ENCODE results near the gene BRI3BP. TPM values are rescaled to one million over a fixed set of nuclear protein-coding genes. Genes with fewer than 3 reads are reported as not detected.
"Not testable (repeated sequence)": the region's sequence is repeated elsewhere in the genome, so short reads cannot be mapped to it uniquely, and the experiment has no call there.

Gene BRI3BP
- total RNA-seq, 3 donors from 2014 or later = 4.3 to 6.7 (median 5.0) TPM

DNA sequence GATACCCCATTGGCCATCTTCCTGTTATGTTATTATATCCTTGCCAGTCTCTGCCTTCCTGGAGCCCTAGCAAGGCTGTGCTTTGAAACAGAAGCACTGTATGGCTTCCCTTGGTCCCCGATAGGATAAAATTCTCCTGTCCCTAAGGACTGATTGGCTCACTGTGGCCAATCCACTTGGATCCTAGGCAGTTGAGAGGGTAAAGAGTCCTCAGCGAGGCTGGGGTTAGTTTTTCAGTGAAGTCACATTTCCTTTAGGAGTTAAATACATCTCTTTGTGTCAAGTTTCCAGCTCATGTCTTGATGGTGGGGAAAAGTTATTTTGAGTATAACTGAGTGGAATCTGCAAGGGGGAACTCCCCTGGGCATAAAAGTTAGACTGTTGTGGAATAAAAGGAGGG, 79.1 kb downstream of the BRI3BP start:
- Histone ChIP-seq H3K4me1 (no peaks in the 10 kb centered on the region), H3K9me3 (no peaks in the 10 kb centered on the region), H3K27ac (no peak overlapping the region), H3K4me3 (no peak overlapping the region), H3K27me3 (no peaks in the 10 kb centered on the region), H3K36me3 (no peaks in the 10 kb centered on the region)
- TF ChIP-seq POLR2AphosphoS5 (IDR thresholded peaks at IDR 0.05) (no peak), POLR2A (IDR thresholded peaks at IDR 0.05) (no peak)
- TF ChIP-seq, protein P1, sequence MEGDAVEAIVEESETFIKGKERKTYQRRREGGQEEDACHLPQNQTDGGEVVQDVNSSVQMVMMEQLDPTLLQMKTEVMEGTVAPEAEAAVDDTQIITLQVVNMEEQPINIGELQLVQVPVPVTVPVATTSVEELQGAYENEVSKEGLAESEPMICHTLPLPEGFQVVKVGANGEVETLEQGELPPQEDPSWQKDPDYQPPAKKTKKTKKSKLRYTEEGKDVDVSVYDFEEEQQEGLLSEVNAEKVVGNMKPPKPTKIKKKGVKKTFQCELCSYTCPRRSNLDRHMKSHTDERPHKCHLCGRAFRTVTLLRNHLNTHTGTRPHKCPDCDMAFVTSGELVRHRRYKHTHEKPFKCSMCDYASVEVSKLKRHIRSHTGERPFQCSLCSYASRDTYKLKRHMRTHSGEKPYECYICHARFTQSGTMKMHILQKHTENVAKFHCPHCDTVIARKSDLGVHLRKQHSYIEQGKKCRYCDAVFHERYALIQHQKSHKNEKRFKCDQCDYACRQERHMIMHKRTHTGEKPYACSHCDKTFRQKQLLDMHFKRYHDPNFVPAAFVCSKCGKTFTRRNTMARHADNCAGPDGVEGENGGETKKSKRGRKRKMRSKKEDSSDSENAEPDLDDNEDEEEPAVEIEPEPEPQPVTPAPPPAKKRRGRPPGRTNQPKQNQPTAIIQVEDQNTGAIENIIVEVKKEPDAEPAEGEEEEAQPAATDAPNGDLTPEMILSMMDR (IDR thresholded peaks at IDR 0.05) = no peak
- no peak for DNase-seq (ENCODE audit: low spot score in 2 of 2)
- intact Hi-C loops (cut with DNase I; ENCODE audit: low total_unique reads) = no loop called here

DNA sequence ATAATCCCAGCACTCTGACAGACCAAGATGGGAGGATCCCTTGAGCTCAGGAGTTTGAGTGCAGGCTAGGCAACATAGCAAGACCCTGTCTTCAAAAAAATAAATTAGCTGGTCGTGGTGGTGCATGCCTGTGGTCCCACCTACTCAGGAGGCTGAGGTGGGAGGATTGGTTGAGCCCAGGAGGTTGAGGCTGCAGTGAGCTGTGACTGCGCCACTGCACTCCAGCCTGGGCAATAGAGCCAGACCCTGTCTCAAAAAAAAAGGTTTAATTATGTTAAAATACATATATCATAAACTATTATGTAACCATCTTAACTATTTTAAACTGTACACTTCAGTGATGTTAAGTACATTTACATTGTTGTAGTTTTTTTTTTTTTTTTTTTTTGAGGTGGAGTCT, 80.8 kb downstream of the BRI3BP start:
- H3K36me3 ChIP-seq; H3K4me3 ChIP-seq; H3K9me3 ChIP-seq; DNase-seq (ENCODE audit: low spot score in 2 of 2); H3K27ac ChIP-seq; intact Hi-C loops (cut with DNase I; ENCODE audit: low total_unique reads); H3K27me3 ChIP-seq; H3K4me1 ChIP-seq: not testable (repeated sequence)

DNA sequence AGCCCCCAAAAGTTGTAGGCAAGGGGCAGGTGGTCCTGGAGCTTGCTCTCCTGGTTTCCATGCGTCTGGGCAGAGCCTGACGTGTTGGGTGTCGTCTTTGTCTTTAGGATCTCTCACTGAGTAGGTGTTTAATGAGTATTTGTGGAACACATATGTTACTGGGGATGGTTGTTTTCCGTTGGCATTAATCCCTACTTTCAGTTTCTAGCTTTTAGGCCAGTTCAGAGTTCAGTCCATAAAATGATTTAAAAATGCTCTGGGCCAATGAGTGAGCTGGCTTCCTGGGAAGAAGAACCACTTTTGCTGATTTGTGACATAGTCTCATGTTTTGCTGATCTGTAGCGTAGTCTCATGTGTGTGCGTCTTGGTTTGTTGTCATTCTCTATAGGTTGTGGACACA, 82.7 kb downstream of the BRI3BP start:
- intact Hi-C loops (cut with DNase I; ENCODE audit: low total_unique reads) = no loop called here
- TF ChIP-seq POLR2A (IDR thresholded peaks at IDR 0.05) = no peak
- TF ChIP-seq, protein P1 (IDR thresholded peaks at IDR 0.05) = no peak
- no peak for TF ChIP-seq POLR2AphosphoS5 (IDR thresholded peaks at IDR 0.05)

DNA sequence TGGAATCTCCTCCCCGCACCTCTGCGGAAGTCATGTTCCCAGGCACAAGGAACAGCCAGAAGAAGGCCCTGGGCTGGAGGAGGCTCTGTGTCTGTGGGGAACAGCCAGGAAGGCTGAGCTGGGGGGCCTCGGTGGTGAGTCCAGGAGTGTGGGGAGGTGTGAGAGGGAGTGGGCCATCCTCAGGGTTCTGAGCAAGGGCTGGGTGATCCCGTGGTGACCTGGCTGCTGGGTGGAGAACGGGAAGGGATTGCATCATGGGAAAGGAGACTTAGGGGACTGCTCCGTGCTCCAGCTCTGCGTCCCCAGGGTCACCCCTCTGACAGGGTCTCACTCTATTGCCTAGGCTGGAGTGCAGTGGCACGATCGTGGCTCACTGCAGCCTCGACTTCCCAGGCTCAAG, 85.6 kb downstream of the BRI3BP start:
- no peak overlapping the region for H3K4me3 ChIP-seq
- H3K9me3 ChIP-seq = no peaks in the 10 kb centered on the region
- no peaks in the 10 kb centered on the region for H3K27me3 ChIP-seq
- intact Hi-C loops (cut with DNase I; ENCODE audit: low total_unique reads) = no loop called here
- no peak overlapping the region for H3K27ac ChIP-seq
- H3K4me1 ChIP-seq = no peaks in the 10 kb centered on the region
- no peaks in the 10 kb centered on the region for H3K36me3 ChIP-seq
- TF ChIP-seq POLR2A (IDR thresholded peaks at IDR 0.05) = no peak
- TF ChIP-seq POLR2AphosphoS5 (IDR thresholded peaks at IDR 0.05) = no peak
- TF ChIP-seq, protein P1 (IDR thresholded peaks at IDR 0.05) = no peak
- no peak for DNase-seq (ENCODE audit: low spot score in 2 of 2)

More for the DNA sequence above, 82.7 kb downstream of the BRI3BP start:
- no peak overlapping the region for H3K4me3 ChIP-seq
- no peaks in the 10 kb centered on the region for H3K27me3 ChIP-seq
- no peak overlapping the region for H3K27ac ChIP-seq
- no peaks in the 10 kb centered on the region for H3K4me1 ChIP-seq
- no peaks in the 10 kb centered on the region for H3K9me3 ChIP-seq
- DNase-seq (ENCODE audit: low spot score in 2 of 2) = no peak
- H3K36me3 ChIP-seq = no peaks in the 10 kb centered on the region

DNA sequence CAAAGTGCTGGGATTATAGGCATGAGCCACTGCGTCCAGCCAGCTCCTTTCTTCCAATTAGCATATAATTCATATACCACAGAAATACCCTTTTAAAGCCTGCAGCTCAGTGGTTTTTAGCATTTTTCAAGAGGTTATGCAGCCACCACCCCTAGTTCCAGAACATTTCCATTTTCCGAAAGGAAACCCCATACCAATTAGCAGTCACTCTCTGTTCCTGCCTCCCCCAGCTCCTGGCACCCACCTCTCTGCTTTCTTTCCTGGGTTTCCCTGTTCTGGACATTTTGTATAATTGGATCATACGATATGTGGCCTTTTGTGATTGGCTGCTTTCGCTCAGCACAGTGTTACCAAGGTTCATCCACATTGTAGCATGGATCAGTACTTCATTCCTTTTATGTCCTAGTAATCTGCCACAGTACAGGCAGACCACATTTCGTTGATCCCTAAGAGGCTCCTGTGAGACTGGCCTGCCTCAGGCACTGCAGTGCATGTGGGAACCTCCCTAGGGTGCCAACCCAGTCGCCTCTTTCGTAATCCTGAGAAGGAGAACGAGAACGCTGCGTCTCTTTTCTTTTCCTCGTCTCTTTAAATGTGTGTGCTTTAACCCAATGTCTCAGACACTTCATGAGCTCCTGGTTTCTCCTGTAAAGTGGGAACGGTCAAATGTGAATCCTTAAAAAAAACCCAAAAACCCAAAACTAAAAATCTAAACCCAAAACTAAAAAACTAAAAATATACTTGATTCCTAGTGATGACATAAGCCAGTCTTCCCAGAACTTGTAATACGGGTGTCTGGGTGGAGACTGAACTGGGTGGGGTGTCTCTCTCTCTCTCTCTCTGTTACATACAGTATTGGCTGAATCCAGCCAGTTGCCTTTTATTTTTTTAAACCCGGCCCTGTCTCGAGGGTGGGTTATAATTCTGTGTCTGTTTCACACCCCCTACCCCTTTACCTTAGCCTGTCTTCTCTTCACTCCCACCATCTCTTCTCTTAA, 86.5 kb downstream of the BRI3BP start:
- no peaks in the 10 kb centered on the region for H3K36me3 ChIP-seq
- no peak overlapping the region for H3K27ac ChIP-seq
- H3K4me3 ChIP-seq = no peak overlapping the region
- intact Hi-C loops (cut with DNase I; ENCODE audit: low total_unique reads) = no loop called here
- TF ChIP-seq, protein P1 (IDR thresholded peaks at IDR 0.05) = no peak
- TF ChIP-seq POLR2AphosphoS5 (IDR thresholded peaks at IDR 0.05) = no peak
- no peak for TF ChIP-seq POLR2A (IDR thresholded peaks at IDR 0.05)
- H3K27me3 ChIP-seq = no peaks in the 10 kb centered on the region
- no peaks in the 10 kb centered on the region for H3K9me3 ChIP-seq
- peak in 1 of 2 donors; percentile 38 for DNase-seq (ENCODE audit: low spot score in 2 of 2)
- H3K4me1 ChIP-seq = no peaks in the 10 kb centered on the region

Other genes starting within 250 kb of the BRI3BP start
- 10 to 100 TPM; 18.4 to 61.3 (median 20.2) TPM for gene SCARB1, start 129.8 kb upstream of the BRI3BP start, total RNA-seq
- gene UBC, start 79.0 kb upstream of the BRI3BP start, total RNA-seq = 1,000 to 10,000 TPM; 1,552 to 1,797 (median 1,598) TPM
- 10 to 100 TPM in 2 of 3 donors, 1 to 10 TPM in 1; 9.8 to 17.0 (median 13.8) TPM for gene DHX37, start 4.5 kb upstream of the BRI3BP start, total RNA-seq
- gene AACS, start 71.8 kb downstream of the BRI3BP start, total RNA-seq = 10 to 100 TPM; 28.8 to 79.0 (median 33.7) TPM
- gene TMEM132B, start 192.7 kb downstream of the BRI3BP start, total RNA-seq = under 1 TPM; under 0.01 to 0.48 (median 0.44) TPM